Activated naive CD8-positive, alpha-beta T cell treated with anti-CD3 and anti-CD28 coated beads, Interleukin-2, amount 50 U/mL, for 16 hours (primary cell): ENCODE measurements around the gene EXOC3.

Experiments used
- DNase-seq: peaks from one replicate; pipeline ENCODE4 v3.0.0-alpha.2; 2020; ENCODE audit warnings: low read depth, low spot score

The EXOC3 gene

DNA sequence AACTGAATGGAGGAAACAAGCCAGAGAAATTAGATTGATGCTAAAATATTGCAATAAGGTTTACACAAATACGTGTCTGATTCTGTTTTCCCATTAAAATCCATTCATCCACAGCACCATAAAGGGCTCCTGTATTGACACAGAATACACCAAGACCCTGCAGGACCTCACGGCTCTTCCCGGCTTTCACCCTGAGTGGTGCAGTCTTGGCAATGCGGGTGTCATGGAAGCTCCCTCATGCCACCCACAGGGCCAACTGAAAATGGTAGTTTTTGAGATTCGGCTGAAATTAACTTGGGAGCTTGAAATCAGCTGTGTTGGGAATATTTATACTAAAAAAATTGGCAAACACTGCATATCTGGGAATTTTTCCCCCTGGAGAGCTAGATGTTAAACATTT lies 17.3 kb upstream of the EXOC3 start:
- no peak for DNase-seq

DNA sequence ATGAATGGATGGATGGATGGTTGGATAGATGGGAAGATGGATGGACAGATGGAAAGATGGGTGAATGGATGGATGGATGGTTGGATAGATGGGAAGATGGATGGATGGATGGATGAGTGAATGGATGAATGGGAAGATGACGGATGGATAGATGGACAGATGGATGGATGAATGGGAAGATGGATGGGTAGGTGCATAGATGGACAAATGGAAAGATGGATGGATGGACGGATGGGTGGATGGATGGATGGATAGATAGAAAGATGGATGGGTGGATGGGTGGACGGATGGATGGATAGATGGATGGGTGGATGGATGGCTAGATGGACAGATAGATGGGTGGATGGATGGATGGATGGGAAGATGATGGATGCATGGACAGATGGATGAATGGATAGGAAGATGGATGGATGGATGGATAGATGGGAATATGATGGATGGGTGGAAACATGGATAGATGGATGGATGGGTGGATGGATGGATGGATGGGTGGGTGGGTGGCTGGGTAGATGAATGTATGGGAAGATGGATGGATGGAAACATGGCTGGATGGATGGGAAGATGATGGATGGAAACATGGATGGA lies 16.5 kb upstream of the EXOC3 start:
- no peak for DNase-seq

DNA sequence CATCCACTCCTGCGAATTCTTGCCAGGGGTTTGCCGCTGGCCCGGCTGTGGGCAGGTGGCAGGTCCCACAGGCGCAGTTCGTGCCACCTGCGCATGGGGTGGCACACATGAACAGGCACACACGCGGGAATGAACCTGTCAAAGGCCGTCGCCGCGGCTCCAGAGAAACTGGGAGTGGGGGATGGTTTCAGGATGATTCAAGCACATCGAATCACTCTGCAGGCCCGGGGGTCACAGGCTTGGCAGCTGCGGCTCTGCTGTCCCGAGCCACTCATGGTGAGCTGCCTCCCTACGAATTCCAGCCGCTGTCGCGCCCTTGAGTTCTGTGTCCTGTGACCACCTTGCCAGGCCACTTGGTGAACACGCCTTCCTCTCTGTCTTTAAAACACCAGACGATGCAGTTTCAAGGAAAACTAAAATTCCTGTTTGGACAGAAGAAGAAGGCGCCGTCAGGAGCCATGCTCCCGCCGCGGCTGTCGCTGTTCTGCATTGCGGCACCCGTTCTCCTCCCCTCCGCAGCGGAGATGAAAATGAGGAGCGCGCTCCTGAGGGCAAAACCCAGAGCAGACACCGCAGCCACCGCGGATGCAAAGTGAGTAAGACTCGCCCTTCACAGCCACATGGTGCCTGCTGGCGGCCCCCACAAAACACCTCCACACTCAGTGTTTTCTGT lies 15.4 kb upstream of the EXOC3 start:
- no peak for DNase-seq

GRCh38 chr5:428219-428618 lies 14.8 kb upstream of the EXOC3 start:
- no peak for DNase-seq

DNA sequence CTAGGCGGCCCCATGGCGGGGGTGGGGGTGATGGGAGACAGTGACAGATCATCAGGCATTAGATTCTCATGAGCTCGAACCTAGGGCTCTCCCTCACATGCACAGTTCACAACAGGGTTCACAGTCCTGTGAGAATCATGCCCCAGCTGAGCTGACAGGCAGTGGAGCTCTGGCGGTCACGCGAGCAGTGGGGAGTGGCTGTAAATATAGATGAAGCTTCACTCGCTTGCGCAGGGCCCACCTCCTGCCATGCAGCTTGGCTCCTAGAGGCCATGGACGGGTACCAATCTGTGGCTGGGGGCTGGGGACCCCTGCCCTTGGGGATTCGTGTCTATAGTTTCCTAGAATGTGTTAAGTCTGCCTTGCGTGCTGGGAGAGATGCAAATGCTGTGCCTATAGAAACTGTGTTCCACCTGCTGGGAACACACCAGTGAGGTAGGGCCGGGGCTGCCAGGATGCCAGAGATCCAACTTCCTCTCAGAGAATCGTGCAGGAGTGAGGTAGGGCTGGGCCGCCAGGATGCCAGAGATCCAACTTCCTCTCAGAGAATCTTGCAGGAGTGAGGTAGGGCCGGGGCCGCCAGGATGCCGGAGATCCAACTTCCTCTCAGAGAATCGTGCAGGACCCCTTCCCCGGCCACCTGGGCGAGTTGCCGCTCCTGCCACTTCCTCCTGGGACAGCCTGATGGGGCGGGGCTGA lies 14.1 kb upstream of the EXOC3 start:
- no peak for DNase-seq

- no peak for DNase-seq
These were observed 13.4 kb upstream of the EXOC3 start for GRCh38 chr5:429453-430188.

DNA sequence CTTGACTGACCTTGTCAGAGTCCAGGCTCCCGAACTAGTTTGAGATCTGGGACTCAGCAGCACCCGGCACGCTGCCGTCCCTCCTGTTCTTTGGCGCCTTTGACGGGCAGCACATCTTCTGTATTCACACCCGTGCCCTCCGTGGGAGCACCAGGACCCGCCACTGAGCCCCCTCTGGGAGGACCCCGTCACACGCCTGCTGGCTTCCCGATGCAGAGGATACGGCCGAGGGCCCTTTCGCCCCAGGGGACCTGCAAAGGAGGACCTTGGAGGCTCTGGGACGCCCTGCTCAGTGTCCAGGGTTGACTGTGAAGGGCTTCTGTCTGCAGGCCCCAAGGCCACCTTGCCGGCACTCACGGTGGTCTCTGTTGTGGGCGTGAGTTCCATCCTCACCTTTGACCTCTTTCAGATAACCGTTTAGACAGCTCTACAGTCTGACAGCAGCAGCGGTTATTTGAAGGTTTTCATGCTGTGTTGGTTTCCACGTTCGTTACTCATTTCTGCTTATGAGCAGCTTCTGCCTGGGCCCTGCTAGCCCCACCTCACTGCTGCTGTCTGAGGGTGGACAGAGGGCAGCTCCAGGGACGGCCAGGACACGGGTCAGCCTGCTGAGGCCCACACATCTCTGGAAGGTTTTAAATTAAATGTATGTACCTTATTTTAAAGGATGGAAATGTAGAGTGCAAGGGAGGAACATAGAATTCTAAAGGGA lies 12.6 kb upstream of the EXOC3 start:
- DNase-seq, result no peak

DNA sequence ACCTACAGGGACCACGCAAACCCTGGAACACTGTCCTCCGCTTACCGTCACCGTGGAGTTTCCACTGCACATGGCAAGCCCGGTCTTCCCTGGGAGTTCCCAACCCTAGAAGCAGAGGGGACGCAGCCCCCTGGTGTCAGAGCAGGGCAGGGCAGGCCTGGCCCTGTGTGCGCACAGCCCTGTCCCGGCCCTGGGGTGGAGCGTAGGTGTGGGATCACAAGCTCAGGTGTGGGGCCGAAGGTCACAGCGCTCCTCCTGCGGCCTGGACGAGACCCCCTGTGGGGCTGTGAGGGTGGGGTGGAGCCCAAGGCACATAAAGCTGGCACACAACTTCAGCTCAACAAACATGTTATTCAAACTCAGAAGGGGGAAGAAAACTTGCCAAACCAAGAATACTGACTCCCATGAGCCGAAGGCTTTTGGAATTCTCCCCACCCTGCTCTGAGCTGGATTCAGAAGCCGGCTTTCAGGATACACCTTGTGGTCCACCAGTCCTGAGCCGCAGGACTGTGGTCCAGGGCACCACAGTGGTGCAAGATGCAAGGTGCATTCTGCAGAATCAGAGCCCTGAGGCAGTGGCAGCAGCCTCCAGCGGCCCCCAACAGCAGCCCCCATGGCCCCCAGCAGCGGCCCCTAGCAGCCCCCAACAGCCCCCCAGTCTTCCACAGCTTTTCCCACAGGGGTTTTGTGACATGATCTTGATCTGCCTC lies 11.8 kb upstream of the EXOC3 start:
- peak; percentile 27 for DNase-seq

DNA sequence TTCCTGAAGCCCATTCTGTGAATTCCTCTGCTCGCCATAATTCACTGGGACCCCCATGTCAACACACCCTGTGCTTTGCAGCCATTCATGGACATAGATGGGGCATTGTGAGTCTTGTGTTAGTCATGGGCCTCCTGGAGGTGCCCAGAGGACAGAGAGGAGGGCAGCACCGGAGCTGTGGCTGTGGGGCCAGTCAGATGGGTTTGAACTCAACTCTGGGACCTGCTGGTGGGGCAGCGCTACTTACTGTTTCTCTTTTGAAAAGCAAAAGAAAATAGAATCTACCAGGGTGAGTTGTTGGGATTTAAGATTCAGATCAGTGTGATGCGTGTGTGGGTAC lies 11.3 kb upstream of the EXOC3 start:
- DNase-seq, result no peak

DNA sequence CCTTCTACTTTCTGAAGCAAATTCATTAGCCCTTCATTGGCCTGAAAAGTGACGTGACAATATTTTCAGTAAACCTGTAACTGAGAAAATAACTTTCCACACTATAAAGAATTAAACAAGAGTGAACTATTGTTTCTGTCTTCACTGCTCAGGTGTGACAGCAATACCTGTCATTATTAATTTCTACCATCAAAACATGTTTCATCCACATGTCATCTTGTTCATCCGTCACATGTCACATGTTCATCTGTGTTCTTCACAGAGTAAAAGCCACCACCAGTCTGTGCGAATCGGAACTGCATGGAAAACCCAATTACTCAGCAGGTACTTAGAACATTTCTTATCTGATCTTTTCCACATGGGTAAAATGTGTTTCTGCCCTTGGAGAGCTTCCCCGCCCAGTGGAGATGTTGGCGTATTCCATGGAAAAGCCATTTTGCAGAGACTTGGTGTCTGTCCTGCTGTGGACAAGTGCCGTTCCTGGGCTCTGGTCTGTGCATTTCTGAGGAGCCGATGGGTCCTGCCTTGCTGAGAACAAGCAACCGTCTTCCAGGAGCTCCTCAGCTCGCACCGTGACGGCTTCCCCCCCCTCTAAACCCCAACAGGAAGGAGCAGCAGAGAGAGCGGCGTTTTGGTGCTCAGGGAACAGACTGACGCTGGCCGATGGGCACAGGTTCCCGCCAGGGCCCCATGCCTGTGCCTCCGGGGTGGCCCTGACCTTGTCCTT lies 10.6 kb upstream of the EXOC3 start:
- no peak for DNase-seq

DNA sequence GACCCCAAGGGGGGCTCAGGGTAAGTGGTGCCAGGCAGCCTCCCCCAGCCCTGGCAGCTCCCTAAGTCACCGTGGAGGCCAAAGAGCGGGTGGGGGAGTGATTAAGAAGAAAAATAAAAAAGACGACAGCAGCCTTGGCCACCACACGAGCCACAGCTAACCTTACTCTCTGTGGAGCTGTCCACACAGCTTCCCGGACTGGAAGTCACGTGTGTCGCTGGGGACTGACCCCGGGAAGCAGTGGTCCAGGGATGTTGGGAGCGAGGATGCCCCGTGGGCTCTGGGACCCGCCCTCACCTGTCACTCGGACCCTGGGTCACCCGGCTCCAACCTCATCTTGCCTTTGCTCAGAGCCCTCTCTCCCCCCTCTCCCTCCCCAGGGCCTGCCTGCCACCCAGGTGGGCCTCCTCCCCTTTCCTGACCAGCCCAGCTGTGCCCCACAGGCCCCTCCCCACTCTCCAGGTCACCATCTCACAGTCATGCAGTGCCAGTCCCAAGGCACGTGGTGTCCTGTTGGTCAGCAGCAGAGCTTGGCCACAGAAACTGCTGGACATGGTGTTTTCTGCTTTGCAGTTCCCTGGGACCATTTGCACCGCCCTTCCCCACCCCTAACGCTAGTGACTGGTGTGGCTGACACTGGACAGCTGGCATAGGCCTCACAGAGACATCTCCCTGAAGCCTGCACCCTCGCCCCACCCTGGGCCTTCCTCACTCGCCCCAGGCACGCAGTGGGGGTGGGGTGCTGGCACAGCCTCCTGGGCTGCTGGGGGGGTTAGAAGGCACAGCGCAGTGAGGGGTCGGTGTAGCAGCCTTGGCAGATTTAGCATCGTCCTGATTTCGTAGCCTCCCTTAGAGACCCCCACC lies 9.8 kb upstream of the EXOC3 start:
- DNase-seq, result no peak

DNA sequence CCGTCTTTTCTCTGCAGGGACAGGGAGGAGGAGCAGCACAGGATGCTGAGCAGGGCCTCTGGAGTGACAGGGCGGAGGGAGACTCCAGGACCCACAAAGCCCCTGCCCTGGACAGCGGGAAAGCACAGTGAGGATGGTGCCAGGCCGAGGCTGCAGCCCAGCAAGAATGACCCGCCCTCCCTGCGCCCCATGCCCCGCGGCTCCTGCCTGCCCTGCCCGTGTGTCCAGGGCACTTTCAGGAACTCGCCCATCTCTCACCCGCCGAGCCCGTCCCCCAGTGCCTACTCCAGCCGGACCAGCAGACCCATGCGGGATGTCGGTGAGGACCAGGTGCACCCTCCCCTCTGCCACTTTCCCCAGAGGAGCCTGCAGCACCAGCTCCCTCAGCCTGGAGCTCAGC lies 9.1 kb upstream of the EXOC3 start:
- no peak for DNase-seq

DNA sequence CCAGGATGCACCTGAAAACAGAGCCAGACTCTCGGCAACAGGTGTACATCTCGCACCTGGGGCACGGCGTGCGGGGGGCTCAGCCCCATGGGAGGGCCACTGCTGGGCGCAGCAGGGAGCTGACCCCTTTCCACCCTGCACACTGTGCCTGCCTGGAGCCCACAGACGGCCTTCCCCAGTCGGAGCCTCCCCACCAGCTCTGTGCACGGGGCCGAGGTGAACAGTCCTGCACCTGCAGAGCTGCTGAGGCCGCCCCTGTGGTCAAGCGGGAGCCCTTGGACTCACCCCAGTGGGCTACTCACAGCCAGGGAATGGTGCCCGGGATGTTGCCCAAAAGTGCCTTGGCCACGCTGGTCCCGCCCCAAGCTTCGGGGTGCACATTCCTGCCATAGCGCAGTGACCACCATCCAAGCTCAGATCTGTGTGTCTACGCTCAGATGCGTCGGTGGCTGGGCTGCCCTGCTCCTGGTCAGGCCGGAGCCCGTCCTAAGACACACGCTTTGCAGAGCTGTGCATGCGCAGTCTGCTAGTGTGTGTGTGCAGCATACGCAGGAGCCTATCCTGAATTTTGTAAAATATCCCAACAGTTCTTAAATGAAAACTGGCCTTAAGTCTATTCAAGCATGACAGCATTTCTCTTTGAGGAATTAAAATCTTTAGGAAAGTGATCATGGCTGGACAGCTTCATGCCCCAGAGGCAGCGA lies 8.4 kb upstream of the EXOC3 start:
- no peak for DNase-seq

DNA sequence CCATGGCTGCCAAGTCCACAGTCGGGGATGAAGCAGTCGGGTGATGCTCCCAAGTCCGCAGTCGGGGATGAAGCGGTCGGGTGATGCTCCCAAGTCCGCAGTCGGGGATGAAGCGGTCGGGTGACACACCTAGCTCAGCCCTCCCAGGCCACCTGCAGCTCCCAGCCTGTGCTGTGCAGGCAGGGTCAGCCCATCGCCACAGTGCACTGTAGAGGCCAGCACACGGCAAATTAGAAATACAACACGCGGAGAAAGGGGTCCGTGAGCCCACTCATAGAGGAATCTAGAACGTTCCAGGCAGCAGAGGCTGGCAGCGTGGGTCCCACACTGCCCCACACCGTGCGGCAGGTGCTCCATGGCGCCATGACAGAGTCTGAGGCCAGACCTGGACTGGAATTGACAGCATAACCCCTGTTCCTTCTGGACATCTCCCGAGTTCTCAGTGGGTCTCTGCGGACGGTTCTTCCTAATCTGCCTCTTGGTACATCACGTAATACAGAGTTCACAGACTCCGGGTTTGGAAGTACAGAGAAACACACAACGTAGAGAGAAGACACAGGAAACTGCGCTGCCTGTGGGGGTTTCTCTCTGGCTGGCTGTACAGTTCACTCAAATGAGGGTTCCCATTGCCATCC lies 7.7 kb upstream of the EXOC3 start:
- DNase-seq, result no peak

- DNase-seq, result no peak
These were observed 6.9 kb upstream of the EXOC3 start for GRCh38 chr5:435961-436640.

- no peak for DNase-seq
These were observed 6.4 kb upstream of the EXOC3 start for GRCh38 chr5:436641-436975.

DNA sequence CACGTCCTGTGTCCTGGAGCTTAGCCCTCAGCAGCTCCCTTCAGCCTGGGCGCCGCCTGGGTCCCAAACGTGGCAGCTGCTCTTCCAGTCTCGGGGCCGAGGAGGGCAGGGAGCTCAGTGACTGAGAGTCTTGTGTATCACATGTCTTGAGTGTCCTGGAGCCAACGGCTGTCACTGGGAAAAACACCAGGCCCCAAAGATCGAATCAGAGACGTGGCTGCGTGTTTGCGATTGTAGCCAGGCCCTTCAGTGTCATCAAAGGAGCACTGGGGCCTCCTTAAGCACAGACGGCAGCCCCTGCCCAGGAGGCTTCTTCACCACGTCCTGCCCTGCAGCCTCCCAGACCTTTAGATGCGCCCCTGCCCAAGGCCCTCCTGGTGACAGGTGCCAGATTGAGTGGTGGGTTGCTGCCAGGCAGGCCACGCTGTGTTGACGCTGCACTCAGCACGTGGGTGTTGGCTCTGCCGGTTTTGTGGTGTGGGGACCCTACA lies 5.7 kb upstream of the EXOC3 start:
- DNase-seq, result no peak

GRCh38 chr5:438481-438981 lies 4.4 kb upstream of the EXOC3 start:
- DNase-seq, result no peak
